Gastroesophageal sphincter (tissue), 4 donors: ENCODE results near the gene KICS2. TPM values are rescaled to one million over a fixed set of nuclear protein-coding genes. Genes with fewer than 3 reads are reported as not detected.

Source experiments
- ATAC-seq: fragments of 150-250 bp; one replicate; pipeline ENCODE4 v1.9.1; 2016; ENCODE audit warnings: mild to moderate bottlenecking, moderate library complexity
- H3K27ac ChIP-seq, 4 donors: fragments of 200-600 bp; sonication (generic) in 3 of 4; 1 replicate in 3 of 4; 2 replicates in 1 of 4; pipeline ENCODE4 v1.5.1; 2016 to 2019
- H3K27me3 ChIP-seq: fragments of 200-600 bp; sonication (generic); one replicate; pipeline ENCODE4 v1.5.1; 2019
- H3K36me3 ChIP-seq, 2 donors: fragments of 200-600 bp; sonication (generic); one replicate each; pipeline ENCODE4 v1.5.1; 2019; ENCODE audit warnings: control low read depth in 1 of 2
- H3K4me1 ChIP-seq, 3 donors: fragments of 200-600 bp; sonication (generic); 1 replicate in 2 of 3; 2 replicates in 1 of 3; pipeline ENCODE4 v1.5.1; 2016 to 2019; ENCODE audit warnings: control low read depth in 2 of 3
- H3K4me3 ChIP-seq, 2 donors: fragments of 200-600 bp; sonication (generic); one replicate each; pipeline ENCODE4 v1.5.1; 2019; ENCODE audit warnings: mild to moderate bottlenecking in 1 of 2, moderate library complexity in 1 of 2
- H3K9me3 ChIP-seq, 3 donors: fragments of 200-600 bp; sonication (generic); one replicate each; pipeline ENCODE4 v1.5.1; 2017 to 2019; ENCODE audit warnings: control low read depth in 2 of 3
- EP300 ChIP-seq: sonication (generic); formaldehyde crosslinking; IDR thresholded peaks from one replicate; pipeline ENCODE4 v1.6.1; 2017; ENCODE audit warnings: antibody characterized with exemption, mild to moderate bottlenecking
- POLR2A ChIP-seq, 2 donors: fragments of 450-650 bp; IDR thresholded peaks; one replicate each; pipeline ENCODE4 v1.6.1; 2017; ENCODE audit warnings: antibody characterized with exemption in 2 of 2, mild to moderate bottlenecking in 2 of 2, moderate library complexity in 1 of 2
- POLR2AphosphoS5 ChIP-seq: sonication (generic); formaldehyde crosslinking; IDR thresholded peaks from one replicate; pipeline ENCODE4 v1.6.1; 2017; ENCODE audit warnings: antibody characterized with exemption
- WGBS, 2 donors: methylation state at CpG; one replicate each; pipeline ENCODE4 v1.1.5; 2018; ENCODE audit warnings: low coverage in 1 of 2; 5-methylcytosine and 5-hydroxymethylcytosine counted together
- total RNA-seq, 4 donors: library from RNA; depleted of rRNA; stranded (reverse); fragments of >200 nt; gene quantifications; one replicate each; pipeline ENCODE4 v1.1.0, GENCODE V29; 2016
- TF ChIP-seq, protein P1 (sequence below), 4 experiments: fragments of 200-600 bp in 2 of 4; fragments of 450-650 bp in 2 of 4; sonication (generic) in 1 of 4; IDR thresholded peaks; one replicate each; pipeline ENCODE4 v1.5.1; 2017 to 2019; ENCODE audit warnings: antibody characterized with exemption in 4 of 4, mild to moderate bottlenecking in 2 of 4, moderate library complexity in 2 of 4

Gene KICS2
- total RNA-seq, 4 donors from 2014 or later: 2.4 to 6.7 (median 5.9) TPM

GRCh38 chr12:64184216-64184615 lies 37.9 kb downstream of the KICS2 start:
- H3K9me3 ChIP-seq: no peaks in the 10 kb centered on the region
- no peak for TF ChIP-seq POLR2A (IDR thresholded peaks at IDR 0.05)
- no peak for TF ChIP-seq POLR2AphosphoS5
- H3K4me3 ChIP-seq: no peak overlapping the region
- no peak for ATAC-seq
- no peak overlapping the region for H3K27ac ChIP-seq
- peaks cover 0 to 22% (median 5%) of the 10 kb centered on the region in 3 donors for H3K4me1 ChIP-seq
- WGBS, 2 donors: 78 to 90% methylated on average over 1 of the region's 1 CpG
- no peaks in the 10 kb centered on the region for H3K27me3 ChIP-seq
- H3K36me3 ChIP-seq: no peaks in the 10 kb centered on the region

- WGBS, 2 donors: 25 to 49% methylated on average over 2 to 3 of the region's 3 CpGs
- peak; percentile 92 for ATAC-seq
- Histone ChIP-seq H3K9me3 (no peaks in the 10 kb centered on the region), H3K4me1 (peaks cover 0 to 22% (median 5%) of the 10 kb centered on the region in 3 donors), H3K27ac (peak overlapping the region; percentile 54 to 78 (median 62)), H3K27me3 (no peaks in the 10 kb centered on the region), H3K4me3 (no peak overlapping the region), H3K36me3 (no peaks in the 10 kb centered on the region)
- TF ChIP-seq EP300 (no peak), POLR2AphosphoS5 (peak; percentile 85)
- TF ChIP-seq, protein P1, sequence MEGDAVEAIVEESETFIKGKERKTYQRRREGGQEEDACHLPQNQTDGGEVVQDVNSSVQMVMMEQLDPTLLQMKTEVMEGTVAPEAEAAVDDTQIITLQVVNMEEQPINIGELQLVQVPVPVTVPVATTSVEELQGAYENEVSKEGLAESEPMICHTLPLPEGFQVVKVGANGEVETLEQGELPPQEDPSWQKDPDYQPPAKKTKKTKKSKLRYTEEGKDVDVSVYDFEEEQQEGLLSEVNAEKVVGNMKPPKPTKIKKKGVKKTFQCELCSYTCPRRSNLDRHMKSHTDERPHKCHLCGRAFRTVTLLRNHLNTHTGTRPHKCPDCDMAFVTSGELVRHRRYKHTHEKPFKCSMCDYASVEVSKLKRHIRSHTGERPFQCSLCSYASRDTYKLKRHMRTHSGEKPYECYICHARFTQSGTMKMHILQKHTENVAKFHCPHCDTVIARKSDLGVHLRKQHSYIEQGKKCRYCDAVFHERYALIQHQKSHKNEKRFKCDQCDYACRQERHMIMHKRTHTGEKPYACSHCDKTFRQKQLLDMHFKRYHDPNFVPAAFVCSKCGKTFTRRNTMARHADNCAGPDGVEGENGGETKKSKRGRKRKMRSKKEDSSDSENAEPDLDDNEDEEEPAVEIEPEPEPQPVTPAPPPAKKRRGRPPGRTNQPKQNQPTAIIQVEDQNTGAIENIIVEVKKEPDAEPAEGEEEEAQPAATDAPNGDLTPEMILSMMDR (IDR thresholded peaks at IDR 0.05): peak; percentile 53 to 81 (median 78)
Measured at GRCh38 chr12:64181430-64182291, 40.4 kb downstream of the KICS2 start.

- 34 to 54% methylated on average over 5 of the region's 5 CpGs for WGBS, 2 donors
- H3K4me1 ChIP-seq: peaks cover 0 to 22% (median 5%) of the 10 kb centered on the region in 3 donors
- no peaks in the 10 kb centered on the region for H3K27me3 ChIP-seq
- no peak overlapping the region for H3K4me3 ChIP-seq
- ATAC-seq: peak; percentile 42
- H3K9me3 ChIP-seq: no peaks in the 10 kb centered on the region
- peak overlapping the region; percentile 54 to 78 (median 62) for H3K27ac ChIP-seq
- TF ChIP-seq POLR2AphosphoS5 (peak; percentile 67), POLR2A (IDR thresholded peaks at IDR 0.05) (no peak)
- no peaks in the 10 kb centered on the region for H3K36me3 ChIP-seq
Measured at GRCh38 chr12:64180951-64181350, 41.1 kb downstream of the KICS2 start.

- Histone ChIP-seq H3K4me1 (peaks cover 0 to 22% (median 5%) of the 10 kb centered on the region in 3 donors), H3K36me3 (no peaks in the 10 kb centered on the region), H3K4me3 (no peak overlapping the region), H3K27ac (no peak overlapping the region), H3K27me3 (no peaks in the 10 kb centered on the region), H3K9me3 (no peaks in the 10 kb centered on the region)
- 17 to 78% methylated on average over 1 of the region's 1 CpG for WGBS, 2 donors
- TF ChIP-seq, protein P1 (IDR thresholded peaks at IDR 0.05): no peak
- no peak for TF ChIP-seq EP300
- TF ChIP-seq POLR2A (IDR thresholded peaks at IDR 0.05): no peak
- TF ChIP-seq POLR2AphosphoS5: no peak
- ATAC-seq: no peak
Measured at GRCh38 chr12:64178122-64178521, 44.0 kb downstream of the KICS2 start.

DNA sequence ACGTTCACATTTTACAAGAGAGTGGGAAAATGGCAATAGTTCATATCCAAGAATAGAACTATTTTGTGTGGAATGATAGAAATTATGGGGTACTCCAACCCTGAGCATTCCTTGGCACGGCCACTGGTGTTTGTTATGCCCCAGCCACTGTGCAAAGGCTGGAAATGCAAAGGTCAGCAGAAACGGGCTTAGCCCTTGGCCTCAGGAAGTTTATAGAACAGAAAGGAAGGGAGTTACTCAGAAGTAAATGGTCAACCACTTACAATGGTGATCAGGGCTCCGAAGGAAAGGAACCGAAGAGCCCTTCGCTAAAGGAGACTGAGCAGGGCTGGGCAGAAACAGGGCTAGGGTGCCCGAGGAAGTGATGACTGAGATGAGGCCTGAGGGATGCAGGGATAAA lies 45.1 kb downstream of the KICS2 start:
- H3K36me3 ChIP-seq: no peaks in the 10 kb centered on the region
- 74 to 82% methylated on average over 5 to 7 of the region's 7 CpGs for WGBS, 2 donors
- peaks cover 0 to 16% (median 5%) of the 10 kb centered on the region in 3 donors for H3K4me1 ChIP-seq
- no peak overlapping the region for H3K4me3 ChIP-seq
- TF ChIP-seq EP300 (no peak), POLR2A (IDR thresholded peaks at IDR 0.05) (no peak), POLR2AphosphoS5 (no peak)
- TF ChIP-seq, protein P1 (IDR thresholded peaks at IDR 0.05): no peak
- H3K27ac ChIP-seq: no peak overlapping the region
- no peaks in the 10 kb centered on the region for H3K9me3 ChIP-seq
- H3K27me3 ChIP-seq: no peaks in the 10 kb centered on the region
- ATAC-seq: no peak
